Measurements from ENCODE around the gene IGFALS. TPM values are rescaled to one million over a fixed set of nuclear protein-coding genes. Genes with fewer than 3 reads are reported as not detected.
A peak's percentile ranks its signal among the peaks of the same experiment; 100 is the strongest.

The IGFALS gene
- total RNA-seq, 1 donor from 2014 or later = not detected

DNA sequence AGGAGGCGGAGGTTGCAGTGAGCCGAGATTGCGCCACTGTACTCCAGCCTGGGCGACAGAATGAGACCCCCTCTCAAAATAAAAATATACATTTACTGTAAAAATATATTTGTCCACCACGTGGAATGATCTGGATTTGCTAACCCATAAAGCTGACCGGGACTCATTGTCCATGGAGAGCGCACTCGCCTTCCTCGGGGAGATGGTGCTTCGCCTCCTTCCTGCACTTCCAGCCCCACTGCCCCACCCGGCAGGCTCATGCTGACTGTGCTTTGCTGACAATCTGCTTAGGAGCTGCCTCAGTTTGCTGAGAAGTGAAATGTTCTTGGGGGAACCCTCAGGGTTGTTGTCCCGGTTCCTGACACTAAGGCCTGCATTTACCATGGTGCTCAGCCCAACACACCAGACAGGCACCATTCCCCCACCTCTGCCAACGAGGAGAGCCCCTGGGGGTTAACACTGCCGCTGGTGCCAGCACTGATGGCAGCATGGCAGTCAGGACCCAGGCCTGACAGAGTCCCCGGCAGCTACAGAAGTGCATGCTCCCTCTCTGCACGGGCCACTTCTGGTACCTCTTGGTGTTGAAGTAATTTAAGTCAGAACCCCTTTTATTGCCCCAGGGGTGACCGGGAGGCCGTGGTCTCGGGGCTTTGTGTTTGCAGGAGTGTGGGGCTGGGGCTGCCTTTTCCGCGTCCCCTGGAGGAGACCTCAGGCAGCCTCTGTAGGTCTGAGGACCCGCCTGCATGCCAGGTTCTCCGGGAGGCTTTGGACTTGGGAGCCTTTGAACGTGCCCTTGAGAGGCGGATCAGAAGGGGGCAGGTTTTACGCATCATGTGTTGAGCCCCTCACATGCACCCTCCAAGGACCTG lies 8.3 kb downstream of the IGFALS start:
- Histone ChIP-seq H3K4me1 (ENCODE audit: control insufficient read depth in 3 of 3, insufficient read depth in 3 of 3, low read length in 3 of 3) (peaks cover 28 to 44% (median 34%) of the 10 kb centered on the region in 3 donors), H3K9me3 (ENCODE audit: control insufficient read depth in 3 of 3, low read length in 3 of 3) (no peaks in the 10 kb centered on the region), H3K27me3 (ENCODE audit: control insufficient read depth in 3 of 3, insufficient read depth in 3 of 3, low read length in 3 of 3) (no peaks in the 10 kb centered on the region), H3K27ac (ENCODE audit: low read depth, low read length) (no peak overlapping the region), H3K9ac (ENCODE audit: low read depth in 1 of 3, low read length in 3 of 3) (peak overlapping the region in 1 of 3 donors; percentile 33), H3K36me3 (ENCODE audit: control insufficient read depth in 3 of 3, insufficient read depth in 3 of 3, low read length in 3 of 3) (peaks cover 18 to 38% (median 32%) of the 10 kb centered on the region in 3 donors), H3K4me3 (ENCODE audit: low read length in 3 of 3) (no peak overlapping the region)

DNA sequence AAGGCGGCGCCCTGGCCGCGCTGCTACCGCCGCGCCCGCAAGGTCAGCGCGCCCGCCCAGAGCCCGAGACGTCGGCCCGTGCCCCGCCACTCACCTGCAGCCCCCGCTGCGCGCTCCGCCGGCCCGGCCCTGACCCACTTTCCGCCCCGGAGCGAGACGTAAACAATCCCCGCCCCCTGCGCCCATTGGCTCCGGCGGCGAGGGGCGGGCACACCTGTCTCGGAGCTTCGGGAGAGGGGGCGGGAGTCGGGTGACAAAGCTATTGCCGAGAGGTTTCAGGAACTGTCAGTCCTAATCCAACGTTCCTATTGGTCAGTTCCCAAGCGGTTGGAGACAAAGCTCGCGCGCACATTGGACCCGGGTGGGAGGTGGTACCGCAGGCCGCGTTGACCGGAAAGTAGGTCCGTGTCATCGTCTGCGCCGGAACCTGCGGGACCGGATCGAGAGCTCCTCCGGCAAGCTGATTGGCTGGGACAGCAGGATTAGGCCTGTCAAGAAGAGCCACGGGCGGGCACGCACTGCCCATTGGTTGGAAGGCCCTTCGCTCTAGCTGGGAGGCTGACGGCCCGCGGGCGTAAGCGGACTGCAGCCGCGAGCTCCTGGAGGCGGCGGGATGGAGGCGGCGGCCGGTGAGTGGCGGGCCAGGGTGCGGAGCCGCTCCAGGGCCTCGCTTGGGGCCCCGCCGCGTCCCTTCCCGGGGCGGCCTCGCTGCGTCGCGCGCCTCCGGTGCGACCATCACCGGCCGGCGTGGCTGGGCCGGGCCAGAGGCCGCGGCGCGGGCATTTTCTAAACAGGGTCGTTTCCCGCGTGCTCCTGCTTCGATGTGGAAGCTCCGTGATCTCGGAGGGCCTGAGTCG lies 10.9 kb downstream of the IGFALS start, which contains the start of the genes NUBP2 and SPSB3:
Gene NUBP2 (plus strand): TSS at position 553 of the 857 bp plus-strand sequence. CDS start 61 bp downstream, at position 614.
Gene SPSB3 (minus strand): TSS at position 164 of the 857 bp plus-strand sequence. CDS start 1,088 bp downstream, outside the sequence.
- no peaks in the 10 kb centered on the region for H3K9me3 ChIP-seq (ENCODE audit: control insufficient read depth in 3 of 3, low read length in 3 of 3)
- peaks cover 32 to 58% (median 42%) of the 10 kb centered on the region in 3 donors for H3K4me1 ChIP-seq (ENCODE audit: control insufficient read depth in 3 of 3, insufficient read depth in 3 of 3, low read length in 3 of 3)
- H3K27ac ChIP-seq (ENCODE audit: low read depth, low read length) = peak within 1 kb of the TSS; percentile 80
- peak within 1 kb of the TSS; percentile 88 to 89 (median 88) for H3K4me3 ChIP-seq (ENCODE audit: low read length in 3 of 3)
- peak within 1 kb of the TSS; percentile 82 to 92 (median 90) for H3K9ac ChIP-seq (ENCODE audit: low read depth in 1 of 3, low read length in 3 of 3)
- peaks cover 23 to 42% (median 41%) of the 10 kb centered on the region in 3 donors for H3K36me3 ChIP-seq (ENCODE audit: control insufficient read depth in 3 of 3, insufficient read depth in 3 of 3, low read length in 3 of 3)
- H3K27me3 ChIP-seq (ENCODE audit: control insufficient read depth in 3 of 3, insufficient read depth in 3 of 3, low read length in 3 of 3) = no peaks in the 10 kb centered on the region

DNA sequence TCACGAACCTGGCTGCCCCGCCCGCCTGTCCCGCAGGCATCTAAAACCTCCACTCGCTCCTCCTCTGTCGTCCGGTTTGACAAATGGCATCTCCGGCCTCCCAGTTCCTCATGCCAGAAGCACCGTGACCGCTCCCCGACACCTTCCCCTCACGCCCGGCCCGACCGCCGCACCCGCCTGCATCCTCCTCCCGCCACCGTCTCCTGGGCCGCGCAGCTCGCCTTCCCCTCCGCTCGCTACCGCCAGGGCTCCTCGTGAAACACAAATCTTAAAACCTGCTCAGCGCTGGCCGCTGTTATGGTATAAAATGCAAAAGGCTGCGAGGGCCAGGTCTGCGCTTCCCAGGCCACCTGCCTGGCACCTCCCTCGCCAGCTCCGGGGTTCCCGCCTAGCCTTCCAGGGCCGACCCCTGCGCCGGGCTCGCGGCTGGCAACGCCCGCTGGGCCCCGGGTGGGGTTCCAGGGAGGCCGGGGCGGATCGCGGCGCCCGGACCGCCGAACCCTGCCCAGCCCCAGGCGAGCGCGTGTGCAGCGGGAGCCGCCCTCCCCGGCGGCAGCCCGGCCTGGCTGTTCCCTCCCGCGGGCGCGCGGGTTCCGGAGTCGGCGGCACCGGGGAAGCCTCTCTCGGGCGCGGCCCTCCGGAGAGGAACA lies 11.6 kb downstream of the IGFALS start:
- Histone ChIP-seq H3K9me3 (ENCODE audit: control insufficient read depth in 3 of 3, low read length in 3 of 3) (no peaks in the 10 kb centered on the region), H3K27ac (ENCODE audit: low read depth, low read length) (peak overlapping the region; percentile 80), H3K9ac (ENCODE audit: low read depth in 1 of 3, low read length in 3 of 3) (peak overlapping the region; percentile 82 to 92 (median 82)), H3K4me1 (ENCODE audit: control insufficient read depth in 3 of 3, insufficient read depth in 3 of 3, low read length in 3 of 3) (peaks cover 32 to 58% (median 42%) of the 10 kb centered on the region in 3 donors), H3K4me3 (ENCODE audit: low read length in 3 of 3) (peak overlapping the region; percentile 87 to 89 (median 87)), H3K27me3 (ENCODE audit: control insufficient read depth in 3 of 3, insufficient read depth in 3 of 3, low read length in 3 of 3) (no peaks in the 10 kb centered on the region), H3K36me3 (ENCODE audit: control insufficient read depth in 3 of 3, insufficient read depth in 3 of 3, low read length in 3 of 3) (peaks cover 27 to 43% (median 35%) of the 10 kb centered on the region in 3 donors)

DNA sequence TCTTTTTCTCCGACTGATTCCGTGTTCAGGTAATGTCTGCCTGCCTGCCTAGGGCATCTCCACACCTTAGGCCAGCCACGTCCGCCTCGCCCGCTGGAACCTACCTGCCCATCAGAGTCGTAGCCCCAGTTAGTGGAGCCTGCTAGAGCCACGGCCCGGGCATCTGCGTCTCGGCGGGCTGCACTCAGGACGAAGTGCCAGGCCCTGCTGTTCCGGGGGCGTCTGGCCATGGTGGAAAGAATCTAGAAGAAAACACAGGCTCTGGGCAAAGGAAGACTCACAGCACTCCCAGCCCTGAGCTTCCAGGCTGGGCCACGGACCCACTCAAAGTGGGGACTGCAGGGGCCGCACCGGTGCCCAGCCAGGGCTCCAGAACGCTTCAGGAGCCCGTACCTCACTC lies 12.3 kb downstream of the IGFALS start:
- H3K36me3 ChIP-seq (ENCODE audit: control insufficient read depth in 3 of 3, insufficient read depth in 3 of 3, low read length in 3 of 3) = peaks cover 32 to 43% (median 34%) of the 10 kb centered on the region in 3 donors

DNA sequence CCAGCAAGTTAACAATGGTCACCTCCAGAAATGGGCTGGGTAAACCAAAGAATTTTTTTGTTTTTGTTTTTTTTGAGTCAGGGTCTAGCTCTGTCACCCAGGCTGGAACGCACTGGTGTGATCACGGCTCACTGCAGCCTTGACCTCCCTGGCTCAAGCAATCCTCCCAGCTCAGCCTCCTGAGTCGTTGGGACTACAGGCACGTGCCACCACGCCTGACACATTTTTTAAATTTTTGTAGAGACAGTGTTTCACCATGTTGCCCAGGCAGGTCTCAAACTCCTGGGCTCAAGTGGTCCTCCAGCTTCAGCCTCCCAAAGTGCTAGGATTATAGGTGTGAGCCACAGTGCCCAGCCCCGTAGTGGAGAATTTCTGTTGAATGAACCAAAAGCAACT lies 12.8 kb downstream of the IGFALS start:
- H3K27ac ChIP-seq (ENCODE audit: low read depth, low read length) = peak overlapping the region; percentile 25
- peaks cover 30 to 53% (median 39%) of the 10 kb centered on the region in 3 donors for H3K4me1 ChIP-seq (ENCODE audit: control insufficient read depth in 3 of 3, insufficient read depth in 3 of 3, low read length in 3 of 3)
- H3K4me3 ChIP-seq (ENCODE audit: low read length in 3 of 3) = peak overlapping the region in 2 of 3 donors; percentile 87 to 89
- H3K36me3 ChIP-seq (ENCODE audit: control insufficient read depth in 3 of 3, insufficient read depth in 3 of 3, low read length in 3 of 3) = peaks cover 32 to 49% (median 36%) of the 10 kb centered on the region in 3 donors
- peak overlapping the region; percentile 82 to 92 (median 82) for H3K9ac ChIP-seq (ENCODE audit: low read depth in 1 of 3, low read length in 3 of 3)
- no peaks in the 10 kb centered on the region for H3K27me3 ChIP-seq (ENCODE audit: control insufficient read depth in 3 of 3, insufficient read depth in 3 of 3, low read length in 3 of 3)
- no peaks in the 10 kb centered on the region for H3K9me3 ChIP-seq (ENCODE audit: control insufficient read depth in 3 of 3, low read length in 3 of 3)

More for the DNA sequence above, 12.3 kb downstream of the IGFALS start:
- Histone ChIP-seq H3K9ac (ENCODE audit: low read depth in 1 of 3, low read length in 3 of 3) (peak overlapping the region; percentile 82 to 92 (median 82)), H3K4me3 (ENCODE audit: low read length in 3 of 3) (peak overlapping the region; percentile 87 to 89 (median 87)), H3K4me1 (ENCODE audit: control insufficient read depth in 3 of 3, insufficient read depth in 3 of 3, low read length in 3 of 3) (peaks cover 32 to 58% (median 42%) of the 10 kb centered on the region in 3 donors), H3K27ac (ENCODE audit: low read depth, low read length) (peak overlapping the region; percentile 80), H3K27me3 (ENCODE audit: control insufficient read depth in 3 of 3, insufficient read depth in 3 of 3, low read length in 3 of 3) (no peaks in the 10 kb centered on the region), H3K9me3 (ENCODE audit: control insufficient read depth in 3 of 3, low read length in 3 of 3) (no peaks in the 10 kb centered on the region)

DNA sequence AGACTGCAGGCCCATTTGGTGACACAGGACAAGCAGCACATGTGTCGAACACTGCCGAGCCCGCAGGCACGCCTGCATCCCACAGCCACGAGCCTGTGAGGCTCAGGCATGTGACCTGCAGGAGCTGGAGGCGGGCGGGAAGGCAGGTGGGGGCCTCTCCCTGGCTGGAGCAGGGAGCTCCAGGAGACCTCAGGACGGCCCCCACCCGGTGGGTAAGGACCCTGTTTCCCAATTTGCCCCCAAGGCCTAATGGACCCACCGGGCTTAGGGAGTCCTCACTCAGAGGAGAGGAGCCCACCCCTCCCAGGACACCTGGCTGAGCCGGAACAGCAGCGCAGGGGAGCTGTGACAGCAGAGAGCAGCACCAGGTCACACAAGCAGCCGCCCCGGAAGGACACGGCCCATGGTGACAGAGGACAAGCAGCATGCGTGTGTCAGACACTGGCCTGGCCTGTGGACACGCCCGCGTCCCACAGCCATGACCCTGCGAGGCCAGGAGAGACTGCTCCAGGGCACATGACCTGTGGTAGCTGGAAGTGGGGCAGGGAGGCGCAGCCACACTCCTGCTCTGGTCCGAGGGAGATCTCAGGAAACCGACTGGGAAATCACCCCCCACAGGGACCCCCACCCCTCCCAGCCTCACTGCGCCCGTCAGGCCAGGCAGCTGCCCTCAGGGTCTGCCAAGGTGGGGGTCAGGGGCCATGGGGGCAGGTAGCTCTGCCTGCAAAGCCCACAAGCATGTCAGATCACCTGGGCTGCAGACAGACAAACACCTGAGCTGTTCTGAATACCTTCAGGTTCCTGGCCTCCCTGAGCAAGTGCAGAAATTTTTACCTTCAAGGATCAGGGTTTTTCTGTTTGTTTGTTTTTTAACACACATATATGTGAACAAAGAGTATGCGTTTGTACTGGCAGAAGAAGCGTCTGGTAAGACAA lies 13.5 kb downstream of the IGFALS start:
- Histone ChIP-seq H3K27ac (ENCODE audit: low read depth, low read length) (peak overlapping the region; percentile 25), H3K4me1 (ENCODE audit: control insufficient read depth in 3 of 3, insufficient read depth in 3 of 3, low read length in 3 of 3) (peaks cover 26 to 53% (median 37%) of the 10 kb centered on the region in 3 donors), H3K27me3 (ENCODE audit: control insufficient read depth in 3 of 3, insufficient read depth in 3 of 3, low read length in 3 of 3) (no peaks in the 10 kb centered on the region), H3K9me3 (ENCODE audit: control insufficient read depth in 3 of 3, low read length in 3 of 3) (no peaks in the 10 kb centered on the region), H3K4me3 (ENCODE audit: low read length in 3 of 3) (no peak overlapping the region), H3K36me3 (ENCODE audit: control insufficient read depth in 3 of 3, insufficient read depth in 3 of 3, low read length in 3 of 3) (peaks cover 35 to 55% (median 38%) of the 10 kb centered on the region in 3 donors), H3K9ac (ENCODE audit: low read depth in 1 of 3, low read length in 3 of 3) (peak overlapping the region; percentile 14 to 92 (median 33))

DNA sequence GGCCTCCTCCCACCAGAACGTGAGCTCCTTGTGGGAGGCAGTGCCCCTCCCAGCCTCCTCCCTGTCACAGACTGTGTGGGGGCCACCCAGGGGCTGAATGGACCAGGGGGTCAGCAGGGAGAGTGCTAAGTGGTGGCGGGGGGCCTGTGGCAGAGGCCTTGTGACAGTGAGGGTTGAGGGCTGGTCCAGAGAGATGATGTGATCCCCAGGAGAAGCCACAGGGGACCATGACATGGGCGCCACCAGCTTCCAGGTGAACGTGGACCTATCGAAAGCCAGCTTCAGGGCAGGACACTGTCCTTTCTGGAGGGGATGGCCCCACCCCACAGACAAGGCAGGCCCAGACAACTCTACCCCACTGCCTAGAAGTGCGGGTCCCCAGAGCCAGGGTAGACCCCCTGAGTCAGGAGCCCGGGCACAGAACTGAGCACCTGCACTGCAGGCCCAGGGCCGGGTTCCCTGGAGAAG lies 14.2 kb downstream of the IGFALS start:
- Histone ChIP-seq H3K4me3 (ENCODE audit: low read length in 3 of 3) (no peak overlapping the region), H3K36me3 (ENCODE audit: control insufficient read depth in 3 of 3, insufficient read depth in 3 of 3, low read length in 3 of 3) (peaks cover 36 to 59% (median 39%) of the 10 kb centered on the region in 3 donors), H3K9ac (ENCODE audit: low read depth in 1 of 3, low read length in 3 of 3) (peak overlapping the region in 1 of 3 donors; percentile 50), H3K9me3 (ENCODE audit: control insufficient read depth in 3 of 3, low read length in 3 of 3) (no peaks in the 10 kb centered on the region), H3K27me3 (ENCODE audit: control insufficient read depth in 3 of 3, insufficient read depth in 3 of 3, low read length in 3 of 3) (no peaks in the 10 kb centered on the region), H3K4me1 (ENCODE audit: control insufficient read depth in 3 of 3, insufficient read depth in 3 of 3, low read length in 3 of 3) (peaks cover 31 to 56% (median 42%) of the 10 kb centered on the region in 3 donors), H3K27ac (ENCODE audit: low read depth, low read length) (no peak overlapping the region)

DNA sequence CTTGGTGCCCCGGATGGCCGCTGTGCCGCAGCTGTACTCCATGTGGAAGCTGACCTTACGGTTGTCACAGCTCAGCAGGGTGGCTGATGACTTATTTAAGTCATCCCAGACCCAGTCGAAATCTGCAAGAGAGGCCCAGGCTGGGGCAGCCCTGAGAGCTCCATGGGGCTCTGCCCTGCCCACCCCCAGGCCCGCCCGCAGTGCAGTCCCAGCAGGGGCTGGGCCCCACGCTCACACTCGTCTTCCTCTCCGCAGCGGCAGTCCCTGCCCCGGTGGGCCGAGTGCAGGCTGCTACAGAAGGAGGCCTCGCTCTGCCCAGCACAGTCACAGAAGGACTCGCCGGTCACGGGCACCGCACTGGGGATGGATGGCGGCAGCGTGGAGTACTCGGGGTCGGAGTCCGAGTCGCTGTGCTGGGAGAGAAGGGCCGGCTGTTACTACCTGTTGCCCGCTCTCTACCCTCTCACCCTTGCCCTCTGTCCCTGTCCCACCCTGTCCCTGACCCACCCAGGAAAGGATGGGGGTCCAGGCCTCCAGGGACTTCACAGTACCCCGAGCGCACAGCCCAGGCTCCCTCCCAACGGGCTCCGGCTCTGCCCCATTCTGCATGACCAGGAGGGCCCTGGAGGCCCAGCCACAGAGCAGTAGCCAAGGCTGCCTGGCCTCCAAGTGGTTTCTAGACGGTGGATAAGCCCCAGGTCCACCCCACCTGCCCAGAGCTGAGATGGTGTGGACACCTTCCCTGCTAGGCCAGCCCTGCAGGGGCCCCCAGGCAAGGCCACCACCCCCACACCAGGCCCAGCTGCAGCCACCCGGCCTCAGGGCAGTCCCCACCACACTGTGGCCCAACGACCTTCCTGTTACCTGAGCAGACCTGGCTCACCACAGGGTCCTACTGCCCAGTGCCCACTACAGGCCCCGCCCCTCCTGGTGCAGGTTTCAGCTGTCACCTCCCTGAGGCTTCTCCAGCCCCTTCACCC lies 15.0 kb downstream of the IGFALS start:
- Histone ChIP-seq H3K9me3 (ENCODE audit: control insufficient read depth in 3 of 3, low read length in 3 of 3) (no peaks in the 10 kb centered on the region), H3K9ac (ENCODE audit: low read depth in 1 of 3, low read length in 3 of 3) (no peak overlapping the region), H3K4me1 (ENCODE audit: control insufficient read depth in 3 of 3, insufficient read depth in 3 of 3, low read length in 3 of 3) (peaks cover 33 to 56% (median 43%) of the 10 kb centered on the region in 3 donors), H3K36me3 (ENCODE audit: control insufficient read depth in 3 of 3, insufficient read depth in 3 of 3, low read length in 3 of 3) (peaks cover 36 to 59% (median 39%) of the 10 kb centered on the region in 3 donors), H3K27ac (ENCODE audit: low read depth, low read length) (no peak overlapping the region), H3K4me3 (ENCODE audit: low read length in 3 of 3) (no peak overlapping the region), H3K27me3 (ENCODE audit: control insufficient read depth in 3 of 3, insufficient read depth in 3 of 3, low read length in 3 of 3) (no peaks in the 10 kb centered on the region)

Data from skeletal muscle tissue (tissue), 4 donors.